Measurements from ENCODE around the gene DMPK. TPM values are rescaled to one million over a fixed set of nuclear protein-coding genes. Genes with fewer than 3 reads are reported as not detected.

Gene DMPK
- total RNA-seq (2014; rRNA removed; shearing (Covaris generic)): 31.1 and 45.7 TPM in 2 replicates

GRCh38 chr19:45782162-45782691 lies at the start of gene DMPK:
Gene DMPK (minus strand): TSS chr19:45782490. CDS start chr19:45782352, 138 bp downstream.
- no peak for DNase-seq (ENCODE audit: low spot score)

- no peak for DNase-seq (ENCODE audit: low spot score)
Observed at GRCh38 chr19:45828945-45829344, 46.7 kb upstream of the DMPK start.

GRCh38 chr19:45828523-45828922 lies 46.2 kb upstream of the DMPK start:
- no peak for DNase-seq (ENCODE audit: low spot score)

GRCh38 chr19:45827459-45828093 lies 45.3 kb upstream of the DMPK start:
- no peak for DNase-seq (ENCODE audit: low spot score)

- DNase-seq (ENCODE audit: low spot score): no peak
Observed at GRCh38 chr19:45826934-45827333, 44.6 kb upstream of the DMPK start.

- DNase-seq (ENCODE audit: low spot score): no peak
Observed at GRCh38 chr19:45825917-45826893, 43.9 kb upstream of the DMPK start.

GRCh38 chr19:45825263-45825605 lies 42.9 kb upstream of the DMPK start:
- DNase-seq (ENCODE audit: low spot score): no peak

GRCh38 chr19:45824531-45825262 lies 42.4 kb upstream of the DMPK start:
- DNase-seq (ENCODE audit: low spot score): peak; percentile 54

GRCh38 chr19:45824041-45824471 lies 41.8 kb upstream of the DMPK start:
- DNase-seq (ENCODE audit: low spot score): peak; percentile 90

GRCh38 chr19:45823182-45823581 lies 40.9 kb upstream of the DMPK start:
- DNase-seq (ENCODE audit: low spot score): no peak

- DNase-seq (ENCODE audit: low spot score): no peak
Observed at GRCh38 chr19:45822716-45823115, 40.4 kb upstream of the DMPK start.

GRCh38 chr19:45821570-45821969 lies 39.3 kb upstream of the DMPK start:
- DNase-seq (ENCODE audit: low spot score): no peak

GRCh38 chr19:45821103-45821521 lies 38.8 kb upstream of the DMPK start:
- no peak for DNase-seq (ENCODE audit: low spot score)

GRCh38 chr19:45820413-45821102 lies 38.3 kb upstream of the DMPK start:
- no peak for DNase-seq (ENCODE audit: low spot score)

- DNase-seq (ENCODE audit: low spot score): no peak
Observed at GRCh38 chr19:45819769-45820168, 37.5 kb upstream of the DMPK start.

- DNase-seq (ENCODE audit: low spot score): no peak
Observed at GRCh38 chr19:45817725-45818301, 35.5 kb upstream of the DMPK start.

GRCh38 chr19:45817010-45817724 lies 34.9 kb upstream of the DMPK start:
- peak; percentile 99 for DNase-seq (ENCODE audit: low spot score)

GRCh38 chr19:45816236-45817009 lies 34.1 kb upstream of the DMPK start:
- DNase-seq (ENCODE audit: low spot score): no peak

GRCh38 chr19:45815481-45816216 lies 33.4 kb upstream of the DMPK start:
- no peak for DNase-seq (ENCODE audit: low spot score)
